ENCODE data around the gene ARID3A. TPM values are rescaled to one million over a fixed set of nuclear protein-coding genes. Genes with fewer than 3 reads are reported as not detected.

The ARID3A gene
- polyA plus RNA-seq, 1 donor, result 187 TPM

GRCh38 chr19:940591-941291 lies 14.9 kb downstream of the ARID3A start:
- Histone ChIP-seq H3K27me3 (ENCODE audit: control insufficient read depth, insufficient read depth, low read length) (no peaks in the 10 kb centered on the region), H3K4me1 (ENCODE audit: control insufficient read depth, insufficient read depth, low read length) (peaks cover 49% of the 10 kb centered on the region), H3K4me3 (ENCODE audit: low read length) (no peak overlapping the region), H3K36me3 (ENCODE audit: control insufficient read depth, insufficient read depth, low read length) (peaks cover 72% of the 10 kb centered on the region), H3K9me3 (ENCODE audit: control insufficient read depth, low read depth, low read length) (peaks cover 20% of the 10 kb centered on the region), H3K27ac (ENCODE audit: low read length) (peak overlapping the region; percentile 62)
- no peak for DNase-seq
- WGBS (ENCODE audit: insufficient coverage, low lambda C conversion rate), result no CpG with 5 or more reads among the region's 64 CpGs

GRCh38 chr19:941292-942132 lies 15.7 kb downstream of the ARID3A start:
- H3K36me3 ChIP-seq (ENCODE audit: control insufficient read depth, insufficient read depth, low read length), result peaks cover 71% of the 10 kb centered on the region
- H3K27ac ChIP-seq (ENCODE audit: low read length), result peak overlapping the region; percentile 32
- H3K9me3 ChIP-seq (ENCODE audit: control insufficient read depth, low read depth, low read length), result peaks cover 20% of the 10 kb centered on the region
- H3K4me3 ChIP-seq (ENCODE audit: low read length), result no peak overlapping the region
- DNase-seq, result no peak
- H3K4me1 ChIP-seq (ENCODE audit: control insufficient read depth, insufficient read depth, low read length), result peaks cover 52% of the 10 kb centered on the region
- WGBS (ENCODE audit: insufficient coverage, low lambda C conversion rate), result no CpG with 5 or more reads among the region's 45 CpGs
- H3K27me3 ChIP-seq (ENCODE audit: control insufficient read depth, insufficient read depth, low read length), result no peaks in the 10 kb centered on the region

GRCh38 chr19:942133-942645 lies 16.4 kb downstream of the ARID3A start:
- Histone ChIP-seq H3K4me3 (ENCODE audit: low read length) (no peak overlapping the region), H3K9me3 (ENCODE audit: control insufficient read depth, low read depth, low read length) (peaks cover 20% of the 10 kb centered on the region), H3K4me1 (ENCODE audit: control insufficient read depth, insufficient read depth, low read length) (peaks cover 59% of the 10 kb centered on the region), H3K27ac (ENCODE audit: low read length) (no peak overlapping the region), H3K36me3 (ENCODE audit: control insufficient read depth, insufficient read depth, low read length) (peaks cover 73% of the 10 kb centered on the region), H3K27me3 (ENCODE audit: control insufficient read depth, insufficient read depth, low read length) (no peaks in the 10 kb centered on the region)
- no peak for DNase-seq
- WGBS (ENCODE audit: insufficient coverage, low lambda C conversion rate), result no CpG with 5 or more reads among the region's 32 CpGs

GRCh38 chr19:943551-944170 lies 17.8 kb downstream of the ARID3A start:
- WGBS (ENCODE audit: insufficient coverage, low lambda C conversion rate), result 100% methylated on average over 1 of the region's 17 CpGs
- DNase-seq, result peak in 1 of 2 donors; percentile 41

GRCh38 chr19:944171-944567 lies 18.3 kb downstream of the ARID3A start:
- H3K27ac ChIP-seq (ENCODE audit: low read length), result peak overlapping the region; percentile 96
- H3K9me3 ChIP-seq (ENCODE audit: control insufficient read depth, low read depth, low read length), result peaks cover 26% of the 10 kb centered on the region
- H3K4me3 ChIP-seq (ENCODE audit: low read length), result peak overlapping the region; percentile 0
- no CpG with 5 or more reads among the region's 27 CpGs for WGBS (ENCODE audit: insufficient coverage, low lambda C conversion rate)
- peaks cover 74% of the 10 kb centered on the region for H3K36me3 ChIP-seq (ENCODE audit: control insufficient read depth, insufficient read depth, low read length)
- peak; percentile 93 to 98 for DNase-seq
- peaks cover 69% of the 10 kb centered on the region for H3K4me1 ChIP-seq (ENCODE audit: control insufficient read depth, insufficient read depth, low read length)
- H3K27me3 ChIP-seq (ENCODE audit: control insufficient read depth, insufficient read depth, low read length), result no peaks in the 10 kb centered on the region

More at GRCh38 chr19:943551-944170, 17.8 kb downstream of the ARID3A start:
- Histone ChIP-seq H3K27me3 (ENCODE audit: control insufficient read depth, insufficient read depth, low read length) (no peaks in the 10 kb centered on the region), H3K4me1 (ENCODE audit: control insufficient read depth, insufficient read depth, low read length) (peaks cover 65% of the 10 kb centered on the region), H3K4me3 (ENCODE audit: low read length) (no peak overlapping the region), H3K36me3 (ENCODE audit: control insufficient read depth, insufficient read depth, low read length) (peaks cover 74% of the 10 kb centered on the region), H3K9me3 (ENCODE audit: control insufficient read depth, low read depth, low read length) (peaks cover 22% of the 10 kb centered on the region), H3K27ac (ENCODE audit: low read length) (peak overlapping the region; percentile 96)

GRCh38 chr19:944663-945241 lies 18.9 kb downstream of the ARID3A start:
- H3K27ac ChIP-seq (ENCODE audit: low read length), result peak overlapping the region; percentile 96
- peak in 1 of 2 donors; percentile 90 for DNase-seq

GRCh38 chr19:945401-946252 lies 19.8 kb downstream of the ARID3A start:
- H3K9me3 ChIP-seq (ENCODE audit: control insufficient read depth, low read depth, low read length), result peaks cover 27% of the 10 kb centered on the region
- peaks cover 66% of the 10 kb centered on the region for H3K36me3 ChIP-seq (ENCODE audit: control insufficient read depth, insufficient read depth, low read length)
- peaks cover 68% of the 10 kb centered on the region for H3K4me1 ChIP-seq (ENCODE audit: control insufficient read depth, insufficient read depth, low read length)
- DNase-seq, result no peak
- H3K27ac ChIP-seq (ENCODE audit: low read length), result peak overlapping the region; percentile 96
- H3K27me3 ChIP-seq (ENCODE audit: control insufficient read depth, insufficient read depth, low read length), result no peaks in the 10 kb centered on the region
- 83% methylated on average over 1 of the region's 37 CpGs for WGBS (ENCODE audit: insufficient coverage, low lambda C conversion rate)
- no peak overlapping the region for H3K4me3 ChIP-seq (ENCODE audit: low read length)

More at GRCh38 chr19:944663-945241, 18.9 kb downstream of the ARID3A start:
- Histone ChIP-seq H3K4me3 (ENCODE audit: low read length) (peak overlapping the region; percentile 10), H3K4me1 (ENCODE audit: control insufficient read depth, insufficient read depth, low read length) (peaks cover 69% of the 10 kb centered on the region), H3K36me3 (ENCODE audit: control insufficient read depth, insufficient read depth, low read length) (peaks cover 71% of the 10 kb centered on the region), H3K27me3 (ENCODE audit: control insufficient read depth, insufficient read depth, low read length) (no peaks in the 10 kb centered on the region), H3K9me3 (ENCODE audit: control insufficient read depth, low read depth, low read length) (peaks cover 28% of the 10 kb centered on the region)
- WGBS (ENCODE audit: insufficient coverage, low lambda C conversion rate), result no CpG with 5 or more reads among the region's 22 CpGs

- no peaks in the 10 kb centered on the region for H3K27me3 ChIP-seq (ENCODE audit: control insufficient read depth, insufficient read depth, low read length)
- no CpG with 5 or more reads among the region's 30 CpGs for WGBS (ENCODE audit: insufficient coverage, low lambda C conversion rate)
- no peak overlapping the region for H3K4me3 ChIP-seq (ENCODE audit: low read length)
- no peak for DNase-seq
- H3K27ac ChIP-seq (ENCODE audit: low read length), result peak overlapping the region; percentile 73
- H3K4me1 ChIP-seq (ENCODE audit: control insufficient read depth, insufficient read depth, low read length), result peaks cover 81% of the 10 kb centered on the region
- H3K36me3 ChIP-seq (ENCODE audit: control insufficient read depth, insufficient read depth, low read length), result peaks cover 57% of the 10 kb centered on the region
- peaks cover 18% of the 10 kb centered on the region for H3K9me3 ChIP-seq (ENCODE audit: control insufficient read depth, low read depth, low read length)
Observed at GRCh38 chr19:947090-947706, 21.4 kb downstream of the ARID3A start.
